Activated T-cell treated with anti-CD3 and anti-CD28 coated beads for 48 hours (primary cell): ENCODE measurements around the gene PRKCA.
A peak's percentile ranks its signal among the peaks of the same experiment; 100 is the strongest.

Experiments
- DNase-seq: peaks from one replicate; pipeline ENCODE4 v3.0.0-alpha.2; 2020; ENCODE audit warnings: low read depth

The PRKCA gene

GRCh38 chr17:66839616-66840015 lies 537.2 kb downstream of the PRKCA start:
- no peak for DNase-seq

- no peak for DNase-seq
These were observed 537.6 kb downstream of the PRKCA start for GRCh38 chr17:66840061-66840460.

- DNase-seq: no peak
These were observed 538.9 kb downstream of the PRKCA start for GRCh38 chr17:66841328-66841727.

- DNase-seq: no peak
These were observed 539.3 kb downstream of the PRKCA start for GRCh38 chr17:66841744-66842143.

GRCh38 chr17:66842505-66842904 lies 540.1 kb downstream of the PRKCA start:
- no peak for DNase-seq

GRCh38 chr17:66842959-66843358 lies 540.5 kb downstream of the PRKCA start:
- no peak for DNase-seq

GRCh38 chr17:66843627-66844026 lies 541.2 kb downstream of the PRKCA start:
- no peak for DNase-seq

- DNase-seq: no peak
These were observed 545.3 kb downstream of the PRKCA start for GRCh38 chr17:66847704-66848103.

GRCh38 chr17:66848496-66848895 lies 546.1 kb downstream of the PRKCA start:
- DNase-seq: no peak

- no peak for DNase-seq
These were observed 546.7 kb downstream of the PRKCA start for GRCh38 chr17:66849032-66849655.

- no peak for DNase-seq
These were observed 547.6 kb downstream of the PRKCA start for GRCh38 chr17:66849851-66850580.

GRCh38 chr17:66850692-66851091 lies 548.3 kb downstream of the PRKCA start:
- DNase-seq: no peak

- DNase-seq: peak; percentile 20
These were observed 552.8 kb downstream of the PRKCA start for GRCh38 chr17:66855204-66855603.

- no peak for DNase-seq
These were observed 556.0 kb downstream of the PRKCA start for GRCh38 chr17:66858226-66859083.

- no peak for DNase-seq
These were observed 556.9 kb downstream of the PRKCA start for GRCh38 chr17:66859353-66859752.

- DNase-seq: no peak
These were observed 557.8 kb downstream of the PRKCA start for GRCh38 chr17:66860204-66860603.
